DMS 273 treated with DMSO at 0.1 percent for 48 hours (cell line): ENCODE measurements around the gene GAL.

ENCODE experiments used
- DNase-seq: peaks from one replicate; lab custom pipeline; 2025; lab: John Stamatoyannopoulos, UW

GAL gene

DNA sequence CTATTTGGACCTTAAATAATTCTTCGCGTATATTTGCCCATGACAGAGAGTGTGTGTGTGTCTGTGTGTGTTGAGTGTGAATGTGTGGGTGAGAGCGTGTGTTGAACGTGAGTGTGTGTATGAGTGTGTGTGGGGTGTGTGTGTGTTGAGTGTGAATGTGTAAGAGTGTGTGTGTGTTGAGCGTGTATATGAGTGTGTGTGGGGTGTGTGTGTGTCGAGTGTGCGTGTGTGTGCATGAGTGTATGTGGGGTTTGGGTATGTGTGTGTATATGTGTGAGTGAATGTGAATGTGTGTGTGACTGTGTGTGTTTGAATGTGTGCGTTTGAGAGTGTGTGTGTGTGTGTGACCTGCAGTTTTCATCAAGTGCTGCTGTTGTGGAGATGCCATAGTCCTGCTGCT lies 26.8 kb downstream of the GAL start:
- DNase-seq = no peak

DNA sequence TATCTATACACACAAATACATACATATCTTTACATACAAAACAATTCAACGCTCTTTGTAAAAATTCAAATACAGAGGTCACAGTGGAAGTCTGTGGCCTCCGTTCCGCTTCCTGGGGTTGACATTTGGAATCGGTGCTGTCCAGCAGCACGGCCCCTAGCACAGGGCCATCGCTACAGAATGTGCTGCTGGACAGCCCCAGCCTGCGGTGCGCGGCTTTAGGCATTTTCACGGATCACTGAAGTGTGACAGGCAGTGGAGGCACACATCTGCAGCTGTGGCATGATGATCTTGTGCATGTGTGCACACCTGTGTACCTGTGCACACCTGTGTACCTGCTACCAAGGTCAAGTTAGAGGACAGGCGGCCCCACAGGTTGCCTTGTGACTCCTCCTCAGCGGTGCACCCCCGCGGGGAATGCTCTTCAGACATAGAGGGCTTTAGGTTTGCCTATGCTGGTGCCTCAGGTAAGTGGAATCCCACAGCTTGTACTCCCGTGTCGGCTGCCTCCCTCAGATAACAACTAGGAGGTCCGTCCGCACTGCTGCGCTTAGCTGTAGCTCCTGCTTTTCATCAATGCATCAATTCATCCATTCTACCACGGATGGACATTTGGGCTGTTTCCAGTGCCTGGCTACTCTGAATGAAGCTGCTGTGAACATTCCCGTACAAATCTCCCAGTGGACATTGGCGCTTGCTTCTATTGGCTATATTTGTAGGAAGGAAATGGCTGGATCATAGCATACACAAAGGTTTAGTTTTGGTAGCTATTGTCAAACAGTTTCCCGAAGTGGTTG lies 29.9 kb downstream of the GAL start:
- no peak for DNase-seq

GRCh38 chr11:68715456-68716122 lies 31.2 kb downstream of the GAL start:
- no peak for DNase-seq

GRCh38 chr11:68721075-68721474 lies 36.7 kb downstream of the GAL start:
- no peak for DNase-seq

DNA sequence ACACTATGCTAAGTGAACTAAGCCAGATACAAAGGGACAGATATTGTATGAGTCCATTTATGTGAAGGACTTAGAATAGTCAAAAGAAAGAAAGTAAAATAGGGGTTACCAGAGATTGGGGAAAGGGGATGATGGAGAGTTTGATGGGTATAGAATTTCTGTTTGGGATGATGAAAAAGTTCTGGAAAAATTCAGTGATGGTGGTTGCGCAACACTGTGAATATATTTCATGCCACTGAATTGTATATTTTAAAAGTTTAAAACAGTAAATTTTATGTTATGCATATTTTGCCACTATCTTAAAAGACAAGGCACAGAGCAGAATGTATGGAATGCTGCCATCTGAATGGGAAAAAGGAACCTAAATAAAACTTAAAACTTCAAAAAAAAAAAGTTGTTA lies 37.8 kb downstream of the GAL start:
- DNase-seq = no peak

- DNase-seq = no peak
Observed at GRCh38 chr11:68724293-68724692, 39.9 kb downstream of the GAL start.

DNA sequence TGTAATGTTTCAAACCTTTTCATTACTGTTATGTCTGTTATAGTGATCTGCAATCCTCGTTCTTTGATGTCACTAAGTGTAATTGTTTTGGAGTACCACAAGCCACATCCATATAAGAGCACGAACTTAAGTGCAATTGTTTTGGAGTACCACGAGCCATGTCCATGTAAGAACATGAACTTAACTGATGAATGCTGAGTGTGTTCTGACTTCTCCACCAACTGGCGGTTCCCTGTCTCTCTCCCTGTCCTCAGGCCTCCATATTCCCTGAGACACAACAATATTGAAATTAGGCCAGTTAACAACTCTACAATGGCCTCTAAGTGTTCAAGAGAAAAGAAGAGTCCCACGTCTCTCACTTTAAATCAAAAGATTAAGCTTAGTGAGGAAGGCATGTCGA lies 43.4 kb downstream of the GAL start:
- DNase-seq = no peak

DNA sequence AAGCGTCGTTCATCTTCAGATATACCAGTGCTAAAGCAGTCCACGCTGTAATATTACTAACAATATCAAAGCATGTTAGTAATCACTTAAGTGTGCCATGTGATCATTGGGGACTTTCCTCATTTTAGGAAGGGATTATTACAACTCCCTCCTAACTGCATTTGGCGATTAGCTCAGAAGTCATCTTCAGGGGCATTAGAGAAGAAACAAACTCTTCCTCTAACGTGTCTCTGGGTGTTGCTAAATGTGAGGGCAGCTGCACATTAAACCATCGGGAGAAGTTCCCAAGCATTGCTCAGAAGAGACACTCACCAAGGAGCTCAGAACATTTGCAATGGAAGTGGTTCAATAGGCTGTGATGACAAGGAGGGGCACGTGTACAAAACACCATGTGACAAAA lies 49.8 kb downstream of the GAL start:
- no peak for DNase-seq

DNA sequence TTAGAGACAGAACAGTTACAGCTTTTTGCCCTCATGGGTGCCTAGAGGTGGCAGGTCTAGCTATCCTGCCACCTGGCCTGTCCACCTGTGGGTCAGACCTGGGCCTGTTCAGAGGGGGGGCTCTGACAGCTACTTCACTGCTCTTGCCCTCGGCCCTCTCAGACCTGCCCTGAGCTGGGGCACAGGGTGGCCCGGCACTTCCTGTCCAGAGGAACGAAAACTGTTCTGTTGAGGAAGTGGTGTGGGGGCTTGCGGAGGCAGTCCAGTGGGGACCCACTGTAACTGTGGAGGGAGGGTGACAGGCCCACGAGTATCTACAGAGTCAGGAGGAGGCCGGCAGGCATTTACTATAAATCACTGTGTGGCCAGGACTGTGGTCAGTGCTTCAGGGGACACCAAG lies 50.8 kb downstream of the GAL start:
- no peak for DNase-seq

GRCh38 chr11:68735646-68736045 lies 51.3 kb downstream of the GAL start:
- DNase-seq = no peak
